GM13977 (cell line): ENCODE measurements around the gene TMEM198.

Experiments used
- DNase-seq: peaks from one replicate; pipeline ENCODE4 v3.0.0; 2012; ENCODE audit warnings: low spot score
- CTCF ChIP-seq: IDR thresholded peaks from 2 replicates; pipeline ENCODE4 v1.5.1; 2012; ENCODE audit warnings: mild to moderate bottlenecking, control low read depth; ENCODE audit not compliant: insufficient read depth; ENCODE audit errors: extremely low read depth, missing control alignments
- in situ Hi-C: fragments of 300-500 bp; cut with MboI; formaldehyde crosslinking; loops from one replicate; pipeline ENCODE4 v1.12.0; 2022; ENCODE audit warnings: low sequenced_read_pairs, low pct_unique_long_range_greater_than_20kb, mixed read lengths, inconsistent platforms; ENCODE audit not compliant: unreplicated experiment

TMEM198 gene

GRCh38 chr2:219502618-219503017 is 41.2 kb upstream of the TMEM198 start:
- in situ Hi-C loops = no loop called here
- TF ChIP-seq CTCF = no peak
- DNase-seq = no peak

DNA sequence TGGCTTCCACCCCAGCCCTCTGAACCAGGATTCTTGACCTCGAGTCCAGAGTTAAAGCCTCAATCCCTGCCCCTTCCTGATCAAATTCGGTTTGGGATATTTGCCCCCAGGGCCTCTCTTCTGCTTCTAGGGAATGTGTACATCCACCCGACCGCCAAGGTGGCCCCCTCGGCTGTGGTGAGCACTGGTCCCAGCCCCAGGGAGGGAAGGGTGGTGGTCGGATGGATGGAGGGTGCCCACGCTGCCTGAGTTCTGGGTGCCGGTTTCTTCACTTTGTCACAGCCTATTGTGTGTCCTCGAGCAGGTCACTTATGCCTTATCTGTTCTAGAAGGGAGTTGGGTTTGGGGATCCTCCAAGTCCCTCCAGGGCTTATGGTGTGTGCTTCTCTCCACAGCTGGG is 38.2 kb upstream of the TMEM198 start:
- TF ChIP-seq CTCF = no peak
- no peak for DNase-seq
- in situ Hi-C loops = no loop called here

GRCh38 chr2:219506153-219506801 is 37.6 kb upstream of the TMEM198 start:
- no peak for TF ChIP-seq CTCF
- in situ Hi-C loops = no loop called here
- DNase-seq = no peak

- no peak for TF ChIP-seq CTCF
- in situ Hi-C loops = no loop called here
- DNase-seq = no peak
Observed at GRCh38 chr2:219506802-219507526, 36.9 kb upstream of the TMEM198 start.

DNA sequence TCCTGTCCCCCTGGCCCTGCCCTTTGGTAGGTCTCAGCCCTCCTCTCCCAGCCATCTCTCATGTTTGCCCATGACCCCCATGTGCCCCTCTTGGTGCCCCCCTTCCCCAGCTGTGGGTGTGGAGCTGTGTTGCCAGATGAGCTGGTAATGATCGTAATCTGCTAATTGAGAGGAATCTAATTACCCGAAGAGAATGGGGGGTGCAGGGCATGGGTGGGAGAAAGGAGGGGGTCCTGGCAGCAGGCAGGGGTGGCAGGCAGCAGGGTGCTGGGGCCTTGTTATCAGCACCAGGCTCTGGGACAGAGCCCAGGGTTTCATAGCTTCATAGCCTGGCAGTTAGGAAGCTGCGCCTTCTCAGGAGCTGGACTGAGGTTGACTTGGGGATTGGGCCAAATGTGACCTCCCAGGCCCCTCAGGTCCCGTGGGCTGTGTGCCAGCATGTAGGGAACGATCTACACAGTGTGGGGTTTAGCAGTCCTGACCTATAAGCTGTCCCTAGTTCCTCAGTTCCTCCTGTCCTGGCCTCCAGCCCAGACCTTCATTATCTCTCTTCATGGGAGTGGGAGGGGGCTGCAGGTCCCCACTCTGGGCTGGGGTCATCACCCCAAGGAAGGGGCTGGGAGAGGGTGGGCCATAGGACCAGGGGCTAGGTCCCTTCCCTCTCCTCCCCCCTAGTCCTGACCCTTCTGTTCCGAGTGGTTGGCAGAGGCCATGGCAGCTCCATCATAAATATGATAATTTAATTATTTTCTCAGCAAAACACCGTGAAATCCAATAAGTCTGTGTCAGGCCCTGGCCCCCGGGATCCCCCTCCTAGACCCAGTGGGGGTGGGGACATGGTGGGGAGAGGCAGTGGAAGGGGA is 36.0 kb upstream of the TMEM198 start:
- TF ChIP-seq CTCF = no peak
- in situ Hi-C loops = no loop called here
- DNase-seq = no peak

GRCh38 chr2:219508444-219508734 is 35.4 kb upstream of the TMEM198 start:
- DNase-seq = no peak
- no peak for TF ChIP-seq CTCF
- in situ Hi-C loops = no loop called here
